MV-4-11 (cell line): Measurements from ENCODE around the gene TRIM38.
"Not testable (repeated sequence)": the region's sequence is repeated elsewhere in the genome, so short reads cannot be mapped to it uniquely, and the experiment has no call there.

Source experiments
- DNase-seq: peaks from one replicate; lab custom pipeline; 2025; lab: John Stamatoyannopoulos, UW

TRIM38 gene

GRCh38 chr6:25962149-25963127, at the start of gene TRIM38:
TRIM38 (plus strand) TSS chr6:25962802; CDS start chr6:25966523, 3,721 bp downstream.
- peak; percentile 99 for DNase-seq

DNA sequence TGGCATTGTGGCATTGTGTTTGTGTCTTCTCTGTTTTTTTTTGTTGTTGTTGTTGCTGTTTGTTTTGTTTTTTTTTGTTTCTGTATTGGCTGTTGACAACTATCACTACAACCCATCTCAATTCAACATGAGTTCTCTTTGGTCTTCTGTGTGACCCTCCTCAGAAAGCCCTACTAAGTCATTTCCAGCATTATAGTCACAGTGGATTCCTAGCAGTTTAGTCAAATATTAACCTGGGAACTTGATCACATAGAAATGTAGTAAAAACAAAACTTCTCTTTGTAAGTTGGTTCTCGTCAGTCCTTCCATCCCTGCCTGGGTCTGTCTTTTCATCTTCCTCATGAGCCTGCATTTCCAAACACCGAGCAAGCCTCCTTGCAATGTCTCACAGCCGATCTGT, 48.9 kb upstream of the TRIM38 start:
- no peak for DNase-seq

- DNase-seq = no peak
These were observed 46.3 kb upstream of the TRIM38 start for GRCh38 chr6:25916330-25916729.

GRCh38 chr6:25916789-25917490, 45.7 kb upstream of the TRIM38 start:
- no peak for DNase-seq

DNA sequence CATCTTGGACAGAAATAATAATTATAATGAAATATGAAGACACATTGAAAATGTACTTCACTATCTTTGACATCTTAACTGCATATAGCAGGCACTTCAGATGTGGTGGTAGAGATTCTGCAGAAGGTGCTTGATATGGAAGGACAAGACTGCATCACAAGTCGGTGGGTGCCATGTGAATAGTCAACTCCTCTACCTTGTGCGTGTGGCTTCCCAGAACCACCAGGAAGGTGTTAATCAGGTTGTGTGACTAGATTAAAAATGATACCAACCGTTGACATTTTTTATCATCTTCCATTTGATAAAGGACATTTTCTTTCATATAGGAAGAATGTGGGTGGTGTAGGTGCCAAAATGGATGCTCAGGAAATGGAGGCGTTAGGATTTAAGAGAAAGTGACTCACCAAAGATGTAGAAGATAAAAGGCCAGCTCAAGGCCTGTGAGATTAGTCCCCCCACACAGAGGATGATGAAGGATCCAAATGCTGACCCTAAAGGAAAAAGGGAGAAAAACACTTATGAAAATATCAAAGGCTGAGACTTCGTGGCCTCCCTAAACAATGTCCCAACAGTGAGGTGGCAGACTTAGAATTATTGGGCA, 44.4 kb upstream of the TRIM38 start:
- no peak for DNase-seq

DNA sequence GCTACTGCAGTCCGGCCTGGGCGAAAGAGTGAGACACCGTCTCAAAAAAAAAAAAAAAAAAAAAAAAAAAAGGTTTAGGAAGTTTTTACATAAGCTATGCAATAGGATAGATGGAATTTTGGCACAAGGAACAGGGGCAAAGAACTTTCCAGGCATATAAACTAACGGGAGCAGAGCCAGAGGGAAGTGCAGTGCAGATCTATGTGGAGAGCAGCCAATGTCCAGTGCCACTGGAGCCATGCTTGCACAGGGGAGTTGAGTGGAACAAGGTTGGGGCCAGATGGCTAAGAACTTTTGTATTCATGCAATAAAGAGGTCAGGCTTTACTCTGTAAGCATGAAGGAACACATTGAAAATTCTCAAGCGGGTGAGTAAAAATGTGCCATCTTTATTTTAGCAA, 42.9 kb upstream of the TRIM38 start:
- DNase-seq = no peak

GRCh38 chr6:25921525-25922203, 40.9 kb upstream of the TRIM38 start:
- DNase-seq = peak; percentile 19

GRCh38 chr6:25922301-25922700, 40.3 kb upstream of the TRIM38 start:
- DNase-seq = no peak

DNA sequence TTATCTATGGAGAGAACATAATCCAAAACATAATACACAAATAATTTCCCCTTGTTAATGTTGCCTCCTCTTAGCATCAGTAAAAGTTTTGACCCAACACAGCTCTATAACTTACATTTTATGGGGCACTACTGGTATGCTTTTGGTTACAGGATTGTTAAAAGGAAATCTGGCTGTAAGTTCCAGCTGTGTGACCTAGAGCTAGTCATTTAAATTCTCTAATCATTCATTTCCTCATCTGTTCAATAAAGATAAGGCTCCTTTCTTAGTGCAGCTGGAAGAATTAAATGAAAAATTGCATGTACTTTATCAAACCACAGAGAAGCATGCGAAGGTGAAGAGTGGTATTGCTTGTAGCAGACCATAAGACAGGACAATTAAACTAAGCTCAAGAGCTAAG, 36.7 kb upstream of the TRIM38 start:
- no peak for DNase-seq

DNA sequence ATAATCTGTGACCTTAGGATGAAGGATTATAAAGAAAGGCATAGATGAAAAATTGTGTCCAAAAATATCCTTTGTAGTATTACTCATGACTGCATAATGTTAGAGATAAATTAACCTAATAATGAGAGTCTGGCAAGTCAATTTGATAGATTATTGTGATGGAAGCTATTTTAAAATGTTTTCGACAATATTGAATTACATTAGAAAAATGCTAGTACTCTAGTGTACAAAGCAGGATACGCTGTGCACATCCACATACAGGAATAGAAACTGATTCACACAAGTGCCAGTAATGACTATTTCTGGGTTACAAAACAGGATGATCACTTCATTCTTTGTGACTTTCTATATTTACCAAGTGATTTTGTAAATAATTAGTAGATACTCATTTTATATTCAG, 35.4 kb upstream of the TRIM38 start:
- peak; percentile 36 for DNase-seq

DNA sequence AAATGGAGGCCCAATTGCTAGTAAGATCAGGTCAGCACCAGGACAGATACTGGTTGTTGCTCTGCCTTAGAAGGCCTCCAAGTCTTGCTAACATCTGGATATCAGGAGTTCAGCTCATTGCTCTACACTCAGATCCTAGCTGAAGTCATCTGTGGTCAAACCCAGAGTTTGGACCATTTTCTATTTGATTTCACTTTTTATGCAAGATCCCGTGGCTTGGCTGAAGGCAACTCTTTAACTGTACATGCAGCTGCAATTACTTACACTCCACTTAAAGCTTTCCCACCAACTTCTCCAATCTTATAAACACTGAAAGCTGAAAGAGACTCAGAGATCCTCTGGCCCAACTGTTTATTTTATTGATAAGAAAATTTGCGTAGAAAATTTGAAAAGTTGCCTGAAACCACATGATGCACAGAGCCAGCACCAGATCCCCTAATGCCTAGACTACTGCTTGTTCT, 34.8 kb upstream of the TRIM38 start:
- DNase-seq = peak; percentile 67

DNA sequence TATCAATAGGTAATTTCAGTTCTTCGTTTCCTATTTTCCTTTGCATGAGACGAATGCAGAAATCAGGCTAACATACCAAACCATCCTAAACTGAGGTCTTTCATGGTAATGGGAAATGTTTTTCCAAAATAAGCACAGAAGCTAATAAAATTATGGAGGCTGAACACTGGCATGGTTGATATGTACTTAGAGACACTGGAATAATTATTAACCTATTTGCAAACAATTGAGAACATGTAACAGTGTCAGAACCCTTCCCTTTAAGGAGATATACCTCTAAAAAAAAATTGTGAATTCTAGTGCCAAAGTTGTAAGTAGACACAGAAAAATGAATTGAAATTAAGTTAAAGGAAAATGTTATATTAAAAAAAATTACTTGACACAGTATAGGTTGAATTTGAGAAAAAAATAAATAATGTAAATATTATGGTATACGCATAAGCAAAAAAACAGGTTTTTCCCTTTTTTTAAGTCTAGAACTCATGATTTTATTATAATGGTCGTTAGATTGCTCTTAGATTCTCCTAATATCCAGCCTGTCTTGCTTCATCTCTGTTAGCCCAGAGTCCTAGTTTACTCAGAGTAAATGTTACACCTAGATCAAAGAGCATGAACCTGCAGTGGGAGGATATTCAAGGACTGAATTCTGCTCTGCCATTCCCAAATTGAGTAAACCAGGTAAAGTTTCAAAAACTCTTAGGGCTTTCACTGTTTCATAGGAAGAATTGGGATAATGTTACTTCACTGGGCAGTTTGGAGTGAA, 33.9 kb upstream of the TRIM38 start:
- no peak for DNase-seq

- DNase-seq = not testable (repeated sequence)
These were observed 32.8 kb upstream of the TRIM38 start for GRCh38 chr6:25929785-25930184.

DNA sequence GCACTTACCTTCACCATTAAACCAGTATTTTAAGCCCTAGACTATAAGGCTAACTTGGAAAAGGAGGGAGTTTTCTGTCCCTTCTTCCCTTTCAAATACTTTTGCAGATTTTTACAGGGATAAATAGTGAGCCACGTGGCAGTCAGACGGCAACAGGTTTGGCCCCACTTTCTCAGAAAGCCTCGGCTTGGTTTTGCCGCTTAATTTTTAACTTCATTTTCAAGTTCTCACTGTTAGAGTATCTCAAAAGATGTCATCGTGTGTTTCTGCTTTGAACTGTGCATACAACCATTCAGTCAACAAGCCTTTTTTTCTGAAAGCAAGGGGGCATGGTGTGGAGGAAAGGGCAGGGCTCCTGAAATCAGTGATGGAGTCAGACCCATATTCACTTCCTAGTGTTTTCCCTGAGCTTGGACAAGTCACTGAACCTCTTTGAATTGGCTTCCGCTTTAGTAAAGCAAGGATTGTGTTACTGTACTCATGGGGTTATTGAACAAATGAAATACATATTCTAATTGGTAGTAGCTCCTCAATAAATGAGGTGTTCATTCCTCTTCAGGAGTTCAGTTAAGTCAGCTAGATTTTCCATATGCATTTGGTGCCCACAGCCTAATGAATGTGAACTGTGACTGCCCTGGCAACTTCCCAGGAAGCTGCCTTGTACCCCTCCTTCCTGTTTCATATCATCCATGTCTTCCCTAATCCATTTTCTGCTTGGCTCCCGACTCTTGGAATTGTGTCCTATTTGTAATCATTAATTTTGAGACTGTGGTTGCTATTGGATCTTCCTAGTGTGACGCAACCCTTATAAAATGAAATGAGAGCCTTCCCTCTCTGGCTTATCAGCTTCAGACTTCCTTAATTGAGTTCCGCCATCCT, 31.8 kb upstream of the TRIM38 start, which contains the start of gene SLC17A2:
Gene SLC17A2 (minus strand): TSS at position 160 of the 879 bp plus-strand sequence. CDS start 4,895 bp downstream, outside the sequence.
- DNase-seq = no peak

DNA sequence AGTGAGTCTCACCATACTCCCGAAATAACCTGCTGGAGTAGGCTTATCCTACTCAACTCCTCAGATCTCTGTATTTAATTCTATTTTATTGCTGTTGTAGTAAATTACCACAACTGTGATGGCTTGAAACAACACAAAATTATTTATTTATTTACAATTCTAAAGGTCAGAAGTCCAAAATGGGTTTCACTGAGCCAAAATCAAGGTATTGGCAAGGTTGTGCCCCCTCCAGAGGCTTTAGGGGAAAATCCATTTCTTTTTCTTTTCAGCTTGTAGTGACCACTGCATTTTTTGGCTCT, 31.2 kb upstream of the TRIM38 start:
- no peak for DNase-seq

DNA sequence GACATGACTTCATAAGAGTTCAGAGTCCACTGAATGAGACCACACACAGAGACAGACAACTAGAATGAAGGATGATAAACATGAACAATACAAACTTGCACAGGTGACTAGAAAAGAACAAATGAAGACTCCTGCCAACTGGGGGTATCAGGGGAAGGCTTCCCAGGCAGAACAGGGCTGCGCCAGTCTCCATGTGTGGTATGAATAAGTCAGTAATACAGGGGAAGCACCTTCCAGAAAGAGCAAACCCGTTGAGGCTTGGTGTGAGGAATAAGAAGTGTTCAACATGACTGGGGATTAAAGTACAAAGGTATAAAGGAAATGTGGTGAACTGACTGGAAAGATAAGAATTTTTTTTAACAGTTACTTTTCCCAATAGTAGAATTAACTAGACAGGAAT, 28.4 kb upstream of the TRIM38 start:
- DNase-seq = no peak

- DNase-seq = no peak
These were observed 27.8 kb upstream of the TRIM38 start for GRCh38 chr6:25934735-25935313.

GRCh38 chr6:25935953-25936352, 26.6 kb upstream of the TRIM38 start:
- DNase-seq = no peak

DNA sequence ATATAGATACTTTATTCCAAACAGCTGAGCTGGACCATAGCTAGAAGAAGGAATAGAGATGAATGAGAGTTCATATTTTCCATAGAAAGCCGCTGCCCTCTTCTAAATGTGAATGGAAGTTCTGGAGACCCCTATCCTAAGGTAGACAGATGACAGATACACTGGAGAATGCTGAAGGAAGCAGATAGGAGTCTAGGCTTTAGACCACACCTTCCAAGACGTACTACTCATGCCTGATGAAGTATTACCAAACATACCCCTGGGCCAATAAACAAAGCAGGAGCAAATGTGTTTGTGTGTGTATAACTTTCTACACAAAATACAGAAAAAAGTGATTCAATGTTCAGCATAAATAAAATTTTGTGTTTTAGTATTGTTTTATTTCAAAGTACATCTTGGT, 23.0 kb upstream of the TRIM38 start:
- no peak for DNase-seq
